CD4-positive, alpha-beta T cell treated with Interleukin-2 at 100 ng/mL for 4 hours (primary cell): ENCODE measurements around the gene DDX21.
"Not testable (repeated sequence)": the region's sequence is repeated elsewhere in the genome, so short reads cannot be mapped to it uniquely, and the experiment has no call there.

Source experiments
- DNase-seq: peaks from one replicate; pipeline ENCODE4 v3.0.0-alpha.2; 2020; ENCODE audit warnings: low spot score

Gene DDX21

GRCh38 chr10:68988530-68989316 is 32.8 kb downstream of the DDX21 start, which contains the start of gene KIFBP:
TSS of gene KIFBP (plus strand) at chr10:68988803. CDS start at chr10:68988833, 30 bp downstream.
- DNase-seq = peak; percentile 90

GRCh38 chr10:68989317-68989990 is 33.5 kb downstream of the DDX21 start:
- no peak for DNase-seq

GRCh38 chr10:68992636-68993440 is 36.9 kb downstream of the DDX21 start:
- DNase-seq = no peak

GRCh38 chr10:68997211-68997610 is 41.2 kb downstream of the DDX21 start:
- DNase-seq = no peak

GRCh38 chr10:69004821-69005220 is 48.9 kb downstream of the DDX21 start:
- peak; percentile 65 for DNase-seq

- no peak for DNase-seq
These were observed 49.9 kb downstream of the DDX21 start for GRCh38 chr10:69005704-69006485.

- DNase-seq = no peak
These were observed 51.3 kb downstream of the DDX21 start for GRCh38 chr10:69007260-69007659.

GRCh38 chr10:69009360-69009759 is 53.4 kb downstream of the DDX21 start:
- DNase-seq = no peak

- DNase-seq = no peak
These were observed 54.2 kb downstream of the DDX21 start for GRCh38 chr10:69010151-69010640.

- not testable (repeated sequence) for DNase-seq
These were observed 56.8 kb downstream of the DDX21 start for GRCh38 chr10:69012778-69013177.

GRCh38 chr10:69014171-69014570 is 58.2 kb downstream of the DDX21 start:
- no peak for DNase-seq

- no peak for DNase-seq
These were observed 62.6 kb downstream of the DDX21 start for GRCh38 chr10:69018613-69019012.

GRCh38 chr10:69022611-69023010 is 66.6 kb downstream of the DDX21 start:
- DNase-seq = no peak

- DNase-seq = no peak
These were observed 69.5 kb downstream of the DDX21 start for GRCh38 chr10:69025370-69025896.

- no peak for DNase-seq
These were observed 77.3 kb downstream of the DDX21 start for GRCh38 chr10:69033256-69033655.
